Nasal cavity respiratory epithelium epithelial cell of viscerocranial mucosa (primary cell): ENCODE data around the gene GPR150. TPM values are rescaled to one million over a fixed set of nuclear protein-coding genes. Genes with fewer than 3 reads are reported as not detected.

ENCODE experiments used
- total RNA-seq: library from RNA; depleted of rRNA; stranded (reverse); fragments of >200 nt; gene quantifications from 2 replicates; pipeline ENCODE4 v1.2.3, GENCODE V29; 2014

Gene GPR150
- total RNA-seq: under 0.01 and 0.21 TPM in 2 replicates

DNA sequence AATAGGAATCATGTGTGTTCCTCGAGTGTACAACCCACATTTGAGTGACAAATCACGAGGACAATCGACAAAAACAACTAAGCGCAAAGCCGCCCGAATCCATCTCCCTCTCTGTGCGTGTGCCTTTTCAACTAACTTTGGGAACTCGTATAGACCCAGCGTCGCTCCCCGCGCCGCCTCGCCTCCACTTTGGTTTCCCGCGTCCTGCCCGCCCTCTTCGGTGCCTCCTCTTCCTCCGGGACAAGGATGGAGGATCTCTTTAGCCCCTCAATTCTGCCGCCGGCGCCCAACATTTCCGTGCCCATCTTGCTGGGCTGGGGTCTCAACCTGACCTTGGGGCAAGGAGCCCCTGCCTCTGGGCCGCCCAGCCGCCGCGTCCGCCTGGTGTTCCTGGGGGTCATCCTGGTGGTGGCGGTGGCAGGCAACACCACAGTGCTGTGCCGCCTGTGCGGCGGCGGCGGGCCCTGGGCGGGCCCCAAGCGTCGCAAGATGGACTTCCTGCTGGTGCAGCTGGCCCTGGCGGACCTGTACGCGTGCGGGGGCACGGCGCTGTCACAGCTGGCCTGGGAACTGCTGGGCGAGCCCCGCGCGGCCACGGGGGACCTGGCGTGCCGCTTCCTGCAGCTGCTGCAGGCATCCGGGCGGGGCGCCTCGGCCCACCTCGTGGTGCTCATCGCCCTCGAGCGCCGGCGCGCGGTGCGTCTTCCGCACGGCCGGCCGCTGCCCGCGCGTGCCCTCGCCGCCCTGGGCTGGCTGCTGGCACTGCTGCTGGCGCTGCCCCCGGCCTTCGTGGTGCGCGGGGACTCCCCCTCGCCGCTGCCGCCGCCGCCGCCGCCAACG is at the start of gene GPR150:
Gene GPR150, plus strand, starts transcription at position 58 of the 840 bp plus-strand sequence. Its CDS starts 189 bp downstream, at position 247.

DNA sequence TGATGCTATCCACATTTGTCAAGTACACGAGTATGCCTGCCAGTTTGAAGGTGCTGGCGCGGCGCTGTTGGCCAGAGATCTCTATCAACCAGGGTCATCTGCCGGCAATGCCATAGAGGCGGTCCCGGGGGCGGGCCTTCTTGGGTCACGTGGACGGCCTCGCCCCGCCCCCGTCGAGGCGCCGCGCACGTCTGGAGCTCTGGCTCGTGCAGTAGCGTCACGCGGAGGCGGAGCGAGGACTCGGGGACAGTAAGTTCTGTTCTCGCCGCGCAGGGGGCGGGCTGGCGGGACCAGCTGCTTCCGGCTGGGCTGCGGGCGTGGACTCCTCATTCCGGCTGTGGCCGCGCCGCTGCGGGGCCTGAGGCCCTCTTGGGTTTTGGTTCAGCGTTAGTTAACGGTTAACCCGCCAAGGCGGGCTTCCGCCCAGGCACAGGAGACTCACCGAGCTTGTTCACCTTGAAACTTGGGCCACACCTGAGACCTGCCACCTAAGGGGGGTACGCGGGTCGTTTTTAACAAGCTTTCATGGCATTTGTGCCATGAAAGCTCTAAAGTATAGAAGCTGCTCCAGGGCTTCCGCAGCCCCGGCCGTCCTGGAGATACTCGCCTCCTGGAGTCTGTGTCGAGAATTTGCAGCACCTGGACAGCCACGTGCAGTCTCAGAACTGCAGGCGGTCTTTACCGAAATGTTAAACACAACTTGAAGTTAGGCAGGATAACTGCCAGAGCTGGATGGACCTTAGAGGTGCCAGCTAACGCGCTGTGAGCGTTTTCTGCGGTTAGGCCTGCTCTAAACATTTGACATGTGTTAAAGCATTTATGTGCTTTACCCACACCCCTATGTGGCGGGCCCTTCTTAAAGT is 26.9 kb downstream of the GPR150 start, which contains the start of gene RFESD:
Gene RFESD, plus strand, starts transcription at position 209 of the 863 bp plus-strand sequence. CDS start 5,495 bp downstream, outside the sequence.

Other genes starting within 250 kb of the GPR150 start
- not detected in 2 replicates for gene FAM81B, start 228.7 kb upstream of the GPR150 start, total RNA-seq
- 123 and 132 TPM in 2 replicates for gene SKIC3, start 65.1 kb upstream of the GPR150 start, total RNA-seq
- gene ARSK, start 65.0 kb upstream of the GPR150 start, total RNA-seq: 9.9 and 13.9 TPM in 2 replicates
- gene RFESD, start 26.7 kb downstream of the GPR150 start, total RNA-seq: 2.4 and 3.8 TPM in 2 replicates
- not detected in 2 replicates for gene SPATA9, start 62.9 kb downstream of the GPR150 start, total RNA-seq
- 3.4 and 48.1 TPM in 2 replicates for gene RHOBTB3, start 111.2 kb downstream of the GPR150 start, total RNA-seq
- gene GLRX, start 202.6 kb downstream of the GPR150 start, total RNA-seq: 10.3 and 14.0 TPM in 2 replicates